Mucosa of stomach (tissue), 1 donor: Measurements from ENCODE around the gene COL24A1.
"Not testable (repeated sequence)": the region's sequence is repeated elsewhere in the genome, so short reads cannot be mapped to it uniquely, and the experiment has no call there.

Experiments used
- H3K27me3 ChIP-seq: one replicate; pipeline ENCODE4 v1.7.0; 2013; ENCODE audit warnings: mild to moderate bottlenecking, low read length; ENCODE audit not compliant: control insufficient read depth, insufficient read depth
- H3K36me3 ChIP-seq: one replicate; pipeline ENCODE4 v1.7.0; 2013; ENCODE audit warnings: low read length; ENCODE audit not compliant: control insufficient read depth, insufficient read depth
- H3K4me1 ChIP-seq: one replicate; pipeline ENCODE4 v1.7.0; 2013; ENCODE audit warnings: mild to moderate bottlenecking, low read length; ENCODE audit not compliant: control insufficient read depth, insufficient read depth
- H3K4me3 ChIP-seq: one replicate; pipeline ENCODE4 v1.7.0; 2013; ENCODE audit warnings: low read length
- H3K9ac ChIP-seq: one replicate; pipeline ENCODE4 v1.7.0; 2013; ENCODE audit warnings: mild to moderate bottlenecking, low read length, moderate library complexity
- H3K9me3 ChIP-seq: one replicate; pipeline ENCODE4 v1.7.0; 2013; ENCODE audit warnings: mild to moderate bottlenecking, low read length, moderate library complexity; ENCODE audit not compliant: control insufficient read depth
- donor health status: Pancreatic carcinoma.

COL24A1 gene

DNA sequence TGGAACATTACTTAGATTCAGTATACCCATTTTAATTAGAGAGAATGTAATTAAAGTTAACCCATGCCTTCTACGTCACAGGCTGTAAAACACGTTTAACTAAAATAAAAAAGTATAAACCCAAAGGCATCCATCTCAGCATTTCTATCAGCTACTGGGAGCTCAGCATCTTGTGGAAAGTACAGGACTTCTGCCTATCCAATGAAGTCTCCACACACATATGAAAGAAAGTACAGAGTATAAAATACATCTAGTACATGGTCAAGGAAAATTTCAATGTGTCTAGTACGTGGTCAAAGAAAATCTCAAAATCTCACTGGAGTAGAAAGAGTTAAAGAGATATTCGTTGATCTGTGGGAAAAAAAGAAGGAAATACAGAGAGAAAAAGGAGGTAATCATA, 306.9 kb downstream of the COL24A1 start:
- no peaks in the 10 kb centered on the region for H3K27me3 ChIP-seq
- no peaks in the 10 kb centered on the region for H3K36me3 ChIP-seq
- no peaks in the 10 kb centered on the region for H3K9me3 ChIP-seq
- no peak overlapping the region for H3K4me3 ChIP-seq
- H3K9ac ChIP-seq: no peak overlapping the region
- H3K4me1 ChIP-seq: no peaks in the 10 kb centered on the region

DNA sequence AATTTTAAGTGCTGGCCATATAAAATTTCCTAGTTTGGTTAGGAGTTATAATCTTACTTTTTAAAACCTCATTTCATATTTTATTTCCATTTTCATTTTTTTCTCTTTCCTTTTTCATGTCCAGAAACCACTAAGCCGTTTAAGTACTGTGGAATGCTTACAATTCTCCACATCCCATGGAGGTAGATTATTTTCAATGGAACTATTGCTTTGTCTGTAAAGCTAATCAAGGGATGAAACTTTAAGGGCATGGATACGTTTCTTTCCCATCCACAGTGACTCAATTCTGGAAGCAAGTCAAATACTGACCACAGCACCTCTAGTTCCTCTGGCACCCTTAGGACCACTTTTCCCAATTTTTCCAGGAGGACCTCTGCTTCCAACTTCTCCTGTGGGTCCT, 309.2 kb downstream of the COL24A1 start:
- H3K4me3 ChIP-seq: no peak overlapping the region
- H3K9ac ChIP-seq: no peak overlapping the region
- no peaks in the 10 kb centered on the region for H3K4me1 ChIP-seq
- H3K36me3 ChIP-seq: no peaks in the 10 kb centered on the region
- H3K27me3 ChIP-seq: no peaks in the 10 kb centered on the region
- H3K9me3 ChIP-seq: no peaks in the 10 kb centered on the region

DNA sequence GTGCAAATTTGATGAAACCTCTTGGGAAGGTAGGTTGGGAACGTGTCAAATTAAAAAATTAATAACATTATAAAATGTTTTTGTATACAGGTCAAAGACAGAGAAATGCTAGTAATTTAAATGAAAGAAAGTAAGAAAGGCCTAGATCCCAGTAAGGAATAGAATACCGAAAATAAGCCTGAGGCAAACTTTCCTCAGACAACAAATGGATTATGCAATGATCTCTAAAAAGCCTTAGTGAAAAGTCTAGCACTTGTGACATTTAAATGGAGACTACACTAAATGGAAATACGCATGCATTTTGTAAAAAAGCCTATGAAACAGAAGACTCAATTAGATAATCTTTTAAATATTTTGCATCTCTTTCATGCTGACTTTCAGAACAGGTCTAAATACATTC, 309.9 kb downstream of the COL24A1 start:
- Histone ChIP-seq H3K9ac (no peak overlapping the region), H3K4me3 (no peak overlapping the region), H3K36me3 (no peaks in the 10 kb centered on the region), H3K9me3 (no peaks in the 10 kb centered on the region), H3K4me1 (no peaks in the 10 kb centered on the region), H3K27me3 (no peaks in the 10 kb centered on the region)

DNA sequence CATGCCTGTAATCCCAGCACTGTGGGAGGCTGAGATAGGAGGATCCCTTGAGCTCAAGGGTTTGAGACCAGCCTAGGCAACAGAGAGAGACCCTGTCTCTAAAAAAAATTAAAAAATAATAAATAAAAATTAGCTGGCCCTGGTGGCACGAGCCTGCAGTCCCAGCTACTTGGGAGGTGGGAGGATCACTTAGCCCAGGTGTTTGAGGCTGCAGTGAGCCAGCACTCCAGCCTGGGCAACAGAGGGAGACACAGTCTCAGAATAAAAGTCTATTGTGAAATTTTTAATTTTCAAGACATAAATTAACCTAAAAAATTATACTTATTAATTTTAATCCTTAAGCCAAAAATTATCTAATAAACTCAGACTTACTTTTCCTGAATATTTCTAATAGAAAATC, 317.1 kb downstream of the COL24A1 start:
- Histone ChIP-seq H3K27me3 (no peaks in the 10 kb centered on the region), H3K9me3 (no peaks in the 10 kb centered on the region), H3K9ac (no peak overlapping the region), H3K36me3 (no peaks in the 10 kb centered on the region), H3K4me3 (no peak overlapping the region), H3K4me1 (no peaks in the 10 kb centered on the region)

DNA sequence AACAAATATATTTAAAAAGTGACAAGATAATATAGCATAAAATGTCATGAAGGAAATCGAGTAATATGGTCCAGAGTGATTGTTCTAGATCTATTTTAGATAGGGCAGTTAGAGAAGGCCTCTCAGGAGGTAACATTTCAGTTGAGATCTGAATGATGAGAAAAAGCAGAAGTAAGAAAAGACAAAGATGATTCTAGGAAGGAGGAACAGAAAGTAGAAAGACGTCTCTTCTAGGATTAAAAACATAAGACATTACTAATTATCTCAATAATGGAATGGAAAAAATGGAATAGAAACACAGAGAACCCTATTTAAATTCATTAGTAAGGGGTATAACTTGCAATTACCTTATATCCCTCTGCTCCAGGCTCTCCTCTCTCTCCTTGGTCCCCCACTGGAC, 318.3 kb downstream of the COL24A1 start:
- Histone ChIP-seq H3K4me3 (no peak overlapping the region), H3K36me3 (no peaks in the 10 kb centered on the region), H3K9me3 (no peaks in the 10 kb centered on the region), H3K9ac (no peak overlapping the region), H3K27me3 (no peaks in the 10 kb centered on the region), H3K4me1 (no peaks in the 10 kb centered on the region)

DNA sequence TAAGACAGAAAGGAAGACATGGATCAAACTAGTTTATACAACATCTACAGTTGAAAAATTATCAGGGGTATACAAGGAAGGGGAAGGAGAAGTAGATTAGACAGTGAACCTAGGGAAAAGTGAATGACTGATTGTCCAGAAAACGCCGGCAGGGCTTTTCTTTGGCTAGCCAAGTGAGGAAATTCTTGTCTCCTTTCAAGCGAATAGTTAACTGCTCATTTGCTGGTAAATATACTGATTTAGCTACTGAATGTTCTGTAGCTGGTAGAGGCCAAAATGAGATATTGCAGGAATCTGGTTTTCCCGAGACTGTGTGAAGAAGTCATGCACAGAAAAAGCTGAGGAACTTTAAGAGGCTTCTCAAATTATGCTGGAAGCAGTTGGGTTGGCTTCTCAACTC, 319.8 kb downstream of the COL24A1 start:
- H3K4me1 ChIP-seq: no peaks in the 10 kb centered on the region
- H3K9ac ChIP-seq: no peak overlapping the region
- H3K4me3 ChIP-seq: no peak overlapping the region
- no peaks in the 10 kb centered on the region for H3K9me3 ChIP-seq
- no peaks in the 10 kb centered on the region for H3K36me3 ChIP-seq
- H3K27me3 ChIP-seq: no peaks in the 10 kb centered on the region

DNA sequence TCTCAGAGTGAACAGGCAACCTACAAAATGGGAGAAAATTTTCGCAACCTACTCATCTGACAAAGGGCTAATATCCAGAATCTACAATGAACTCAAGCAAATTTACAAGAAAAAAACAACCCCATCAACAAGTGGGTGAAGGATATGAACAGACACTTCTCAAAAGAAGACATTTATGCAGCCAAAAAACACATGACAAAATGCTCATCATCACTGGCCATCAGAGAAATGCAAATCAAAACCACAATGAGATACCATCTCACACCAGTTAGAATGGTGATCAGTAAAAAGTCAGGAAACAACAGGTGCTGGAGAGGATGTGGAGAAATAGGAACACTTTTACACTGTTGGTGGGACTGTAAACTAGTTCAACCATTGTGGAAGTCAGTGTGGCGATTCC, 323.4 kb downstream of the COL24A1 start:
- not testable (repeated sequence) for H3K4me3 ChIP-seq, H3K4me1 ChIP-seq, H3K36me3 ChIP-seq, H3K9ac ChIP-seq, H3K9me3 ChIP-seq, H3K27me3 ChIP-seq

DNA sequence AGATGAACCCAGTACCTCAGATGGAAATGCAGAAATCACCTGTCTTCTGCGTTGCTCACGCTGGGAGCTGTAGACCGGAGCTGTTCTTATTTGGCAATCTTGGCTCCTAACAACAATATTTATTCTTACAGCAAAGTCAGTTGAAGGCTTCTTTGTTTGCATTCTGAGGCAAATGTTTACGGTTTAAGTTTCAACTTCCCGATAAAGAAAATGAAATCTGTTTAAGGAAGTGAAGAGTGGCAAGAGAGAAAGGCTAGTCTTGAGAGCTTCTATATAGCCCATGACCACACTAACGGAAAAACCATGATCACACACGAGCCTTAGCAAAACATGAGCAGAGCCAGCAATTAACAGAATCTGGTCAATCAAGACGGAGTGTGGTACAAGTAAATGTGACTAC, 325.7 kb downstream of the COL24A1 start:
- H3K9ac ChIP-seq: no peak overlapping the region
- no peaks in the 10 kb centered on the region for H3K4me1 ChIP-seq
- H3K27me3 ChIP-seq: no peaks in the 10 kb centered on the region
- no peaks in the 10 kb centered on the region for H3K9me3 ChIP-seq
- no peaks in the 10 kb centered on the region for H3K36me3 ChIP-seq
- no peak overlapping the region for H3K4me3 ChIP-seq

DNA sequence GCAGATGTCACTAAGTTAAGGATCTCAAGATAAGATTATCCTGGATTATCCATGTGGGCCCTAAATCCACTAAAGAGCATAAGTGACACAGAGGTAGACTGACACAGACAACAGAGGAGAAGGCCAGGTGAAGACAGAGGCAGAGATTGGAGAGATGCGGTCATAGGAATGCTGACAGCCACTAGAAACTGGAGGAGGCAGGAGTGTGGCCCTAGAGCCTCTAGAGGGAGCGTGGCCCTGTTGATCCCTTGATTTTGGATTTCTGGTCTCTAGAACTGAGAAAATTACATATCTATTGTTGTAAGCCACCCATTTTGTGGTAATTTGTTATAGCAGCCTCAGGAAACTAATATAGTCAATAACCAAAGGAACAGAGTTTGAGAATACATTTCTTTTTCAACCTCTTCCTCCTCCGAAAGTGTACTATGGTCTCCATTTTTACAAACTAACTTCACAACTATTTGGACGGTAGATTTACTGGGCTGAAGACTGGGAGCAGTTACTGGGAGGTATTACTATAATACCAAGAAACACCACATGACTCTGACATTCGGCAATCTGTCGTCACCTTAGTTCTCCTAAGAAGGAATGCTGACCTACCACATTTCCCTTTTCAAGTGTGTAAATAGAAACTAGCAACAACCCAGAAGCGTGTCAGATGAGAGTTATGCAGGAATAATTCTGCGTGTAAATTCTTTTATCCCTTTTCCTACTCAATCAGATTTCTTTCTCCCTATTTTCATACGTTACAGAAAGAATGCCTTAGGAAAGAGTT, 332.3 kb downstream of the COL24A1 start:
- H3K9ac ChIP-seq: no peak overlapping the region
- no peaks in the 10 kb centered on the region for H3K36me3 ChIP-seq
- no peak overlapping the region for H3K4me3 ChIP-seq
- no peaks in the 10 kb centered on the region for H3K4me1 ChIP-seq
- no peaks in the 10 kb centered on the region for H3K9me3 ChIP-seq
- no peaks in the 10 kb centered on the region for H3K27me3 ChIP-seq

DNA sequence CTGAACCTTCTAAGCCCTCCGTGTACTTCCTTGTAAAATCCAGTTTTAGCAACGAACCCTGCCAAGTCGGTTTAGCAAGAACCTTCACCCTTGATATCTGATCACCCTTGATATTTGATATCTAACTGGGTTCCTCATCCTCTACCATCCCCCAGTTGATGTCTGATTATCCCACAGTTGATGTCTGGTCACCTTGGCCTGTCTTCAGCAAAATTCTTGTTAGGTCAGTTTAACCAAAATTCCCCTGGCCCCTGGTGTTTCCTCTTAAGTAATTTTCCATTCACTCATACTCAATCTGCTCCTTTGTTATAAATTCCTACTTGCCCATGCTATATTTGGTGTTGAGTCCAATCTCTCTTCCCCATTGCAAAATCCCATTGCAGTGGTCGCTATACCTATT, 333.9 kb downstream of the COL24A1 start:
- Histone ChIP-seq H3K9ac (no peak overlapping the region), H3K4me1 (no peaks in the 10 kb centered on the region), H3K4me3 (no peak overlapping the region), H3K27me3 (no peaks in the 10 kb centered on the region), H3K36me3 (no peaks in the 10 kb centered on the region), H3K9me3 (no peaks in the 10 kb centered on the region)

DNA sequence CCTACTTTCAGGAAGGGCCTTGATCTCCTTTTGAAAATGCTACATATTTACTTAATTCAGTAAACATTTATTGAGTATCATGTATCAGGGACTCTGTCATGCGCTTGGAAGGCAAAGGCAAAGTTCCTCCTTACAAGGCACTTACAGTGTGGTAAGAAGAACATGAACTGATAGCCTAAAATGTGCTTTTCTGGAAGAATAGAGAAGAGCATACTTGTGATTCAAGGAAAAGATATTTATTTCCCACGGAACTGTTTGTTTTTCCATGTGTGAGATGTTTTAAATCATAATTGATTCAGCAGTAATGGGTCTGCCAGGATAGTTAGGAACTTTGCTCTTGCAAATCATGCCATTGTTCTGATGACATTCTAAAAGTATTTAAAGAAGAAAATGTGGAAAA, 338.2 kb downstream of the COL24A1 start:
- H3K4me1 ChIP-seq: no peaks in the 10 kb centered on the region
- H3K4me3 ChIP-seq: no peak overlapping the region
- H3K9me3 ChIP-seq: no peaks in the 10 kb centered on the region
- no peak overlapping the region for H3K9ac ChIP-seq
- no peaks in the 10 kb centered on the region for H3K27me3 ChIP-seq
- no peaks in the 10 kb centered on the region for H3K36me3 ChIP-seq

DNA sequence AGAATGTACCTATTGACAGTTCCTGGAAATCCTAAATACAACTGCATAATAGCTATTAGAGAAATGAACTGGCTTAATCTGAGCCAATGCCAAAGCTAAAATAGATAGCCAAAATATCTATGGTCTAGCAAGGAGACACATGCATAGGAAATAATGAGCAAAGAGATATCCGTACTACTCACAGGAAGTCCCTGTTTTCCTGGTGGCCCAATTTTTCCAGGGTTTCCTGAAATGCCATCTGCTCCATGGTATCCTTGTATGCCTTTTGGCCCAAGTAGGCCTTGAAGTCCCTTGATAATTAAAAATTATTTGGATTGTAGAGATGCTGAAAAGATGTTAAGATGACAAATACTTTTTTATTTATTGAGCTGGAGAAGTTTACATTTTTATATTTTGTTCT, 340.0 kb downstream of the COL24A1 start:
- H3K4me3 ChIP-seq: no peak overlapping the region
- no peaks in the 10 kb centered on the region for H3K27me3 ChIP-seq
- no peaks in the 10 kb centered on the region for H3K36me3 ChIP-seq
- no peaks in the 10 kb centered on the region for H3K4me1 ChIP-seq
- H3K9me3 ChIP-seq: no peaks in the 10 kb centered on the region
- no peak overlapping the region for H3K9ac ChIP-seq

DNA sequence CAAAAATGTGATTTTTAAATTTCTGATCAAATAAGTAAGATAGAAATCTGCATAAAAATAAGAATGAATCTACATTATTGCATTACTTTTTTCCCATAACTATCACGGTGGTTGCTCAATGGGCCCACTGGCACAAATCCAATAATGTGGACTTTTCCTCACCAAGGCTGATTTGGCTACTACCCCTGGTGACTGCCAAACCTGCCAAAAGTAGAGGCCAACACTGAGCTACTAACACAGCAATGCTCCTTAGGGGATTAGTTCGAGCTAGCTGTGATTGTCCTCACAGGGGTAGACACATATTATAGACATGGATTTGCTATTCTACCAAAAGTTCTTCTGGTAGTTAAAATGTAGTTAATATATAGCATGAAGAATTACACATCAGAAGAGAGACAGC, 340.7 kb downstream of the COL24A1 start:
- H3K4me3 ChIP-seq: no peak overlapping the region
- no peaks in the 10 kb centered on the region for H3K27me3 ChIP-seq

More for the DNA sequence above, 340.7 kb downstream of the COL24A1 start:
- Histone ChIP-seq H3K36me3 (no peaks in the 10 kb centered on the region), H3K9ac (no peak overlapping the region), H3K9me3 (no peaks in the 10 kb centered on the region), H3K4me1 (no peaks in the 10 kb centered on the region)
